H9 (cell line): ENCODE results near the gene PNMA8A. TPM values are rescaled to one million over a fixed set of nuclear protein-coding genes. Genes with fewer than 3 reads are reported as not detected.
"Not testable (repeated sequence)": the region's sequence is repeated elsewhere in the genome, so short reads cannot be mapped to it uniquely, and the experiment has no call there.

Source experiments
- DNase-seq: peaks from one replicate; pipeline ENCODE4 v3.0.0-alpha.2; 2017
- H2AFZ ChIP-seq: one replicate; pipeline ENCODE4 v1.6.1; 2013; ENCODE audit warnings: mild to moderate bottlenecking, low read length, control low read depth, moderate library complexity
- H2AK5ac ChIP-seq: 2 replicates; pipeline ENCODE4 v1.6.1; 2013; ENCODE audit warnings: low read length, control low read depth, mixed read lengths; ENCODE audit not compliant: insufficient read length
- H2BK120ac ChIP-seq: one replicate; pipeline ENCODE4 v1.6.1; 2013; ENCODE audit warnings: low read depth, mild to moderate bottlenecking, low read length, control low read depth, inconsistent platforms; ENCODE audit not compliant: poor library complexity, severe bottlenecking
- H2BK12ac ChIP-seq: 2 replicates; pipeline ENCODE4 v1.6.1; 2013; ENCODE audit warnings: low read length, control low read depth, mixed read lengths, low read depth; ENCODE audit not compliant: insufficient read length
- H2BK15ac ChIP-seq: 2 replicates; pipeline ENCODE4 v1.6.1; 2013; ENCODE audit warnings: low read depth, low read length, control low read depth
- H2BK20ac ChIP-seq: one replicate; pipeline ENCODE4 v1.6.1; 2013; ENCODE audit warnings: low read depth, mild to moderate bottlenecking, low read length, control low read depth, inconsistent platforms; ENCODE audit not compliant: poor library complexity, severe bottlenecking
- H2BK5ac ChIP-seq: 2 replicates; pipeline ENCODE4 v1.6.1; 2013; ENCODE audit warnings: low read length, control low read depth, mixed read lengths; ENCODE audit not compliant: insufficient read length
- H3K14ac ChIP-seq: 2 replicates; pipeline ENCODE4 v1.6.1; 2013; ENCODE audit warnings: low read length, control low read depth; ENCODE audit not compliant: insufficient read depth
- H3K18ac ChIP-seq: 2 replicates; pipeline ENCODE4 v1.6.1; 2013; ENCODE audit warnings: low read depth, mild to moderate bottlenecking, mixed read lengths, low read length, control low read depth; ENCODE audit not compliant: insufficient read length
- H3K23ac ChIP-seq: 2 replicates; pipeline ENCODE4 v1.6.1; 2013; ENCODE audit warnings: low read length, control low read depth, mixed read lengths, low read depth; ENCODE audit not compliant: insufficient read length
- H3K23me2 ChIP-seq: 2 replicates; pipeline ENCODE4 v1.6.1; 2013; ENCODE audit warnings: low read depth, mild to moderate bottlenecking, mixed read lengths, low read length, control low read depth; ENCODE audit not compliant: insufficient read length, poor library complexity, severe bottlenecking
- H3K27ac ChIP-seq: 2 replicates; pipeline ENCODE4 v1.5.1; 2013; ENCODE audit warnings: low read length, control low read depth, mixed read lengths, low read depth; ENCODE audit not compliant: insufficient read length
- H3K27me3 ChIP-seq: 2 replicates; pipeline ENCODE4 v1.6.1; 2013; ENCODE audit warnings: low read length, control low read depth, inconsistent platforms; ENCODE audit not compliant: insufficient read depth
- H3K4ac ChIP-seq: 2 replicates; pipeline ENCODE4 v1.6.1; 2013; ENCODE audit warnings: low read depth, mild to moderate bottlenecking, control low read depth, inconsistent platforms, low read length, moderate library complexity
- H3K4me1 ChIP-seq: 2 replicates; pipeline ENCODE4 v1.6.1; 2013; ENCODE audit warnings: low read length, control low read depth, inconsistent platforms; ENCODE audit not compliant: insufficient read depth
- H3K4me2 ChIP-seq: 2 replicates; pipeline ENCODE4 v1.6.1; 2013; ENCODE audit warnings: low read length, control low read depth, mixed read lengths; ENCODE audit not compliant: insufficient read length, insufficient read depth
- H3K56ac ChIP-seq: 2 replicates; pipeline ENCODE4 v1.6.1; 2013; ENCODE audit warnings: low read depth, mild to moderate bottlenecking, mixed read lengths, low read length, control low read depth; ENCODE audit not compliant: insufficient read length
- H3K79me1 ChIP-seq: 2 replicates; pipeline ENCODE4 v1.6.1; 2013; ENCODE audit warnings: low read depth, mild to moderate bottlenecking, moderate library complexity, low read length, control low read depth, inconsistent platforms; ENCODE audit not compliant: insufficient read depth, poor library complexity, severe bottlenecking
- H3K79me2 ChIP-seq: 2 replicates; pipeline ENCODE4 v1.6.1; 2013; ENCODE audit warnings: low read length, control low read depth, inconsistent platforms; ENCODE audit not compliant: insufficient read depth
- H3K9ac ChIP-seq: 2 replicates; pipeline ENCODE4 v1.6.1; 2013; ENCODE audit warnings: low read length, control low read depth, mixed read lengths; ENCODE audit not compliant: insufficient read length; ENCODE audit errors: extremely low read depth
- H3K9me3 ChIP-seq: one replicate; pipeline ENCODE4 v1.6.1; 2013; ENCODE audit warnings: low read depth, low read length, inconsistent platforms; ENCODE audit not compliant: control insufficient read depth
- H3T11ph ChIP-seq: one replicate; pipeline ENCODE4 v1.6.1; 2013; ENCODE audit warnings: mild to moderate bottlenecking, low read length, control low read depth, inconsistent platforms
- H4K20me1 ChIP-seq: one replicate; pipeline ENCODE4 v1.6.1; 2013; ENCODE audit not compliant: control insufficient read depth, insufficient read length, insufficient read depth
- H4K5ac ChIP-seq: 2 replicates; pipeline ENCODE4 v1.6.1; 2013; ENCODE audit warnings: low read depth, mild to moderate bottlenecking, mixed read lengths, low read length, control low read depth; ENCODE audit not compliant: insufficient read length
- H4K8ac ChIP-seq: replicated peaks from 2 replicates; pipeline ENCODE4 v1.6.1; 2013; ENCODE audit warnings: low read length, control low read depth, mixed read lengths, low read depth; ENCODE audit not compliant: insufficient read length
- H4K91ac ChIP-seq: 2 replicates; pipeline ENCODE4 v1.6.1; 2013; ENCODE audit warnings: low read depth, mild to moderate bottlenecking, moderate library complexity, mixed read lengths, low read length, control low read depth; ENCODE audit not compliant: insufficient read length
- H3K27ac Mint-ChIP-seq, 3 experiments: 2 replicates in 2 of 3; 3 replicates in 1 of 3; pipeline ENCODE4 v1.8.0; 2020 to 2021; ENCODE audit warnings: mixed read lengths in 3 of 3, mild to moderate bottlenecking in 1 of 3, moderate library complexity in 1 of 3
- H3K27me3 Mint-ChIP-seq: 2 replicates; pipeline ENCODE4 v1.8.0; 2021; ENCODE audit warnings: low read depth, mild to moderate bottlenecking, moderate library complexity, mixed read lengths
- H3K36me3 Mint-ChIP-seq, 3 experiments: 2 replicates in 2 of 3; 3 replicates in 1 of 3; pipeline ENCODE4 v1.8.0; 2020 to 2021; ENCODE audit warnings: low read depth in 3 of 3, mixed read lengths in 3 of 3; ENCODE audit not compliant: insufficient read depth in 1 of 3
- H3K4me1 Mint-ChIP-seq, 2 experiments: 2 replicates each; pipeline ENCODE4 v1.8.0; 2020; ENCODE audit warnings: mixed read lengths in 2 of 2
- H3K4me3 Mint-ChIP-seq, 2 experiments: 2 replicates in 1 of 2; 3 replicates in 1 of 2; pipeline ENCODE4 v1.8.0; 2020 to 2021; ENCODE audit warnings: mild to moderate bottlenecking in 2 of 2, mixed read lengths in 2 of 2, moderate library complexity in 1 of 2
- H3K9me3 Mint-ChIP-seq, 2 experiments: 2 replicates in 1 of 2; 3 replicates in 1 of 2; pipeline ENCODE4 v1.8.0; 2020; ENCODE audit warnings: mild to moderate bottlenecking in 2 of 2, mixed read lengths in 2 of 2, moderate library complexity in 1 of 2
- WGBS: extraction: QIAGEN DNeasy Blood & Tissue Kit; methylation state at CpG from one replicate; pipeline ENCODE4 v1.1.7; 2013; ENCODE audit warnings: missing lambda C conversion rate, low lambda C conversion rate, mixed read lengths; ENCODE audit not compliant: insufficient read length; ENCODE audit errors: extremely low coverage; 5-methylcytosine and 5-hydroxymethylcytosine counted together
- total RNA-seq: library from RNA; stranded (reverse); gene quantifications from 2 replicates; pipeline ENCODE4 v1.2.1, GENCODE V29; 2021
- TF ChIP-seq, protein P1 (sequence below): fragments of 200-600 bp; sonication (generic); conservative IDR thresholded peaks from 3 replicates; pipeline ENCODE4 v1.8.0; 2021; ENCODE audit warnings: antibody characterized with exemption, mild to moderate bottlenecking

PNMA8A gene
- total RNA-seq, 1 experiment from 2014 or later = 22.6 TPM

GRCh38 chr19:46441866-46442265 lies 29.5 kb downstream of the PNMA8A start:
- Mint-ChIP-seq H3K27me3 (no peaks in the 10 kb centered on the region), H3K9me3 (no peaks in the 10 kb centered on the region), H3K27ac (peak overlapping the region in 1 of 3 experiments; percentile 31; a peak in 1 of 7 replicates), H3K36me3 (no peaks in the 10 kb centered on the region), H3K4me3 (no peak overlapping the region), H3K4me1 (no peaks in the 10 kb centered on the region)
- Histone ChIP-seq H3K79me1 (no peaks in the 10 kb centered on the region), H3K18ac (no peak overlapping the region), H2BK20ac (no peak overlapping the region), H4K91ac (no peak overlapping the region), H2BK5ac (no peak overlapping the region), H3K79me2 (no peaks in the 10 kb centered on the region), H3K23me2 (no peaks in the 10 kb centered on the region), H4K8ac (no peak overlapping the region), H3K4me2 (no peak overlapping the region), H3K14ac (no peak overlapping the region), H4K20me1 (no peaks in the 10 kb centered on the region), H2AFZ (no peak overlapping the region), H3K56ac (no peak overlapping the region), H4K5ac (no peak overlapping the region), H3K4me1 (no peaks in the 10 kb centered on the region), H3K23ac (no peak overlapping the region), H3K9ac (no peak overlapping the region), H2AK5ac (no peak overlapping the region), H3T11ph (no peak overlapping the region), H3K27ac (no peak overlapping the region), H2BK15ac (no peak overlapping the region), H2BK12ac (no peak overlapping the region), H2BK120ac (no peak overlapping the region), H3K9me3 (no peaks in the 10 kb centered on the region), H3K4ac (no peak overlapping the region), H3K27me3 (no peaks in the 10 kb centered on the region)
- TF ChIP-seq, protein P1, sequence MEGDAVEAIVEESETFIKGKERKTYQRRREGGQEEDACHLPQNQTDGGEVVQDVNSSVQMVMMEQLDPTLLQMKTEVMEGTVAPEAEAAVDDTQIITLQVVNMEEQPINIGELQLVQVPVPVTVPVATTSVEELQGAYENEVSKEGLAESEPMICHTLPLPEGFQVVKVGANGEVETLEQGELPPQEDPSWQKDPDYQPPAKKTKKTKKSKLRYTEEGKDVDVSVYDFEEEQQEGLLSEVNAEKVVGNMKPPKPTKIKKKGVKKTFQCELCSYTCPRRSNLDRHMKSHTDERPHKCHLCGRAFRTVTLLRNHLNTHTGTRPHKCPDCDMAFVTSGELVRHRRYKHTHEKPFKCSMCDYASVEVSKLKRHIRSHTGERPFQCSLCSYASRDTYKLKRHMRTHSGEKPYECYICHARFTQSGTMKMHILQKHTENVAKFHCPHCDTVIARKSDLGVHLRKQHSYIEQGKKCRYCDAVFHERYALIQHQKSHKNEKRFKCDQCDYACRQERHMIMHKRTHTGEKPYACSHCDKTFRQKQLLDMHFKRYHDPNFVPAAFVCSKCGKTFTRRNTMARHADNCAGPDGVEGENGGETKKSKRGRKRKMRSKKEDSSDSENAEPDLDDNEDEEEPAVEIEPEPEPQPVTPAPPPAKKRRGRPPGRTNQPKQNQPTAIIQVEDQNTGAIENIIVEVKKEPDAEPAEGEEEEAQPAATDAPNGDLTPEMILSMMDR = no peak
- WGBS = no CpG with 5 or more reads among the region's 1 CpG
- DNase-seq = no peak

DNA sequence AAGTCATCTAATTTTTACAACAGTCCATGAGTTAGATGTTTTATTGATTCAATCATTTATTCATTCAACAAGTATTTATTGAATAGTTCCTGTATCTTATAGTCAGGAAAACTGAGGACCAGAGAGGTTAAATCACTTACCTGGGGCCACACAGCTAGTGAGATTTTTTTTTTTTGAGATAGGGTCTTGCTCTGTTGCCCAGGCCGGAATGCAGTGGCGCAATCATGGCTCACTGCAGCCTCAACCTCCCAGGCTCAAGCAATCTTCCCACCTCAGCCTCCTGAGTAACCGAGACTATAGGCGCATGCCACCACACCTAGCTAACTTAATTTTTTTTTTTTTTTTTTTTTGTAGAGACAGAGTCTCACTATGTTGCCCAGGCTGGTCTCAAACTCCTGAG lies 35.7 kb downstream of the PNMA8A start:
- not testable (repeated sequence) for H3K14ac ChIP-seq, H3K36me3 Mint-ChIP-seq, H4K20me1 ChIP-seq, H2AFZ ChIP-seq, H3K27ac ChIP-seq, H3K9me3 ChIP-seq, H3K9ac ChIP-seq, H3K79me1 ChIP-seq, H3K4me1 ChIP-seq, H3K4me3 Mint-ChIP-seq, DNase-seq, H2BK5ac ChIP-seq, H2AK5ac ChIP-seq, H4K91ac ChIP-seq, H2BK120ac ChIP-seq, H4K8ac ChIP-seq, H3K23ac ChIP-seq, H3T11ph ChIP-seq, H2BK15ac ChIP-seq, H3K56ac ChIP-seq, H3K79me2 ChIP-seq, H3K4me1 Mint-ChIP-seq, H4K5ac ChIP-seq, H2BK12ac ChIP-seq, H3K4ac ChIP-seq, H3K27ac Mint-ChIP-seq, H3K27me3 Mint-ChIP-seq, H3K4me2 ChIP-seq, H3K27me3 ChIP-seq, H3K18ac ChIP-seq, H2BK20ac ChIP-seq, H3K23me2 ChIP-seq, H3K9me3 Mint-ChIP-seq
- no CpG with 5 or more reads among the region's 4 CpGs for WGBS
